Epithelial cell of proximal tubule (primary cell): Measurements from ENCODE around the gene ARRDC4. TPM values are rescaled to one million over a fixed set of nuclear protein-coding genes. Genes with fewer than 3 reads are reported as not detected.
A peak's percentile ranks its signal among the peaks of the same experiment; 100 is the strongest.

ENCODE experiments used
- DNase-seq: peaks from one replicate; pipeline ENCODE4 v3.0.0-alpha.2; 2011; ENCODE audit warnings: low read depth
- H3K4me3 ChIP-seq: 2 replicates; pipeline ENCODE4 v1.5.1; 2011; ENCODE audit warnings: low read depth, mild to moderate bottlenecking, low read length
- CTCF ChIP-seq: conservative IDR thresholded peaks from 2 replicates; pipeline ENCODE4 v1.5.1; 2012; ENCODE audit warnings: low read depth, mild to moderate bottlenecking, low read length
- total RNA-seq: library from RNA; depleted of rRNA; stranded (reverse); fragments of >200 nt; gene quantifications from 2 replicates; pipeline ENCODE4 v1.2.3, GENCODE V29; 2015

ARRDC4 gene
- total RNA-seq, 1 donor from 2014 or later = 18.3 TPM

- H3K4me3 ChIP-seq = no peak overlapping the region
- no peak for TF ChIP-seq CTCF
- DNase-seq = no peak
Measured at GRCh38 chr15:97993310-97993738, 32.8 kb downstream of the ARRDC4 start.

DNA sequence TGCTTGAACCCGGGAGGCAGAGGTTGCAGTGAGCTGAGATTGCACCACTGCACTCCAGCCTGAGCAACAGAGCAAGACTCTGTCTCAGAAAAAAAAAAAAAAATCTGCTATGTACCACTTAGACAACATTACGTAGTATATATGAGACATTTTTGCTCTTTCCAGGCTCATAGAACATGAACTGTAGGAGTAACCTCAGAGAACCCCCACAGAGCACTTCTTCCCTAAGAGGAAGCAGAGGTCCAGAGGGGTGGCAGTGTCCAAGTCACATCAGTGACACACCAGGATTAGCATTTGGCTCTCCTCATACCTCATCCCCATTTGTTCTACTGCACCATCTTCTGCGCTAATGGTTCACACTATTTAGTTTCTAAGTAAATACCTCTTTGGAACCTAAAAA is 33.7 kb downstream of the ARRDC4 start:
- no peak for TF ChIP-seq CTCF
- no peak for DNase-seq
- no peak overlapping the region for H3K4me3 ChIP-seq

DNA sequence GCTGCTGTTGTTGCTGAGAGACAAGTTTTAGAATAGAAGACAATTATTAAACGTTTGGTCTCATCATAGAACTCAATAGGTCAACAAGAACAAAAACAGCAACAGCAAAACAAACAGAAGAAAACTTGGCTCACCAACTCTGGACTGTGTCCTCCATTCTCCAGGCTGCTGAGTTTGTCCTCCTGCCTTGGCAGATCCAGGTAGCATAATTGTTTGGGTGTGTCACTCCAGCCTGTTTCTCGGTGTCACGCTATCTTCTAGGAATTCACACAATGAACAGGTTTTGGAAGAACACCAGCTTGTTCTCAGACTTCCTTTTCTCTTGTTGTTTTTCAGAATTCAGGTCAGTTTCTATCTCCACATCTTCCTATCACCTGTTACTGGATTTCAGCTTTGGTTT is 34.7 kb downstream of the ARRDC4 start:
- no peak for DNase-seq
- TF ChIP-seq CTCF = no peak
- no peak overlapping the region for H3K4me3 ChIP-seq

DNA sequence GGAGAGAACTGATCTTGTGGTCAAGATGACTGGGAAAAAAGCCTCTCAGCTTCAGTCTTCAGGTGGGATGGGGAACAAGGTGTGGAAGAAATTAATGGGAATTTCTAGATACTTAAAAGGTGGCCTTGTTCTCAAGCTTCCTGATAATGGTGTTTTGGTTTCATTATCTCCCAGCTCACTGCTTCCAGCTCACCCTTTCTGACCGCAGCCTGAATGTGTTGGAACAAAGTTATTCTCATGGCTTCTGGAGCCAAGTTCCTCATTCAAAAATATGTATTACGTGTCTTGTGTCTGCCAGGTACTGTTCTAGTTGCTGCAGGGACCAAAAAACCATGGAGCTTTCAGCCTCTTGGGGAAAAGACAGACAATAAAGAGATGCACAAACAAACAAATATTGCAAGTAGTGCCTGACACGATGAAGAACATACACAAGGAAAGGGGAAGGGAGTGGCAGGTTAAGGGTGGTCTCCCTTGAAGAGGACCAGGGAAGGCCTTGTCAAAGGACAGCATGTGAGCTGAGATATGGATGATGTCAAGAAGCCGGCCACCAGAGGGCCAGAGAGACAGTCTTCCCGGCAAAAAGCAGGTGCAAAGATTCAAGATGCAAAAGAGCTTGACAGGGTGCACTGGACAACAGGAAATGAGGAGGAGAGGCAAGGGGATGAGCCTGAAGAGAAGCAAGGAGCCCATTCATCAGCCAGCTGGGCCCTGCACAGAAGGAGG is 35.5 kb downstream of the ARRDC4 start:
- no peak for DNase-seq
- TF ChIP-seq CTCF = peak; percentile 55
- no peak overlapping the region for H3K4me3 ChIP-seq

DNA sequence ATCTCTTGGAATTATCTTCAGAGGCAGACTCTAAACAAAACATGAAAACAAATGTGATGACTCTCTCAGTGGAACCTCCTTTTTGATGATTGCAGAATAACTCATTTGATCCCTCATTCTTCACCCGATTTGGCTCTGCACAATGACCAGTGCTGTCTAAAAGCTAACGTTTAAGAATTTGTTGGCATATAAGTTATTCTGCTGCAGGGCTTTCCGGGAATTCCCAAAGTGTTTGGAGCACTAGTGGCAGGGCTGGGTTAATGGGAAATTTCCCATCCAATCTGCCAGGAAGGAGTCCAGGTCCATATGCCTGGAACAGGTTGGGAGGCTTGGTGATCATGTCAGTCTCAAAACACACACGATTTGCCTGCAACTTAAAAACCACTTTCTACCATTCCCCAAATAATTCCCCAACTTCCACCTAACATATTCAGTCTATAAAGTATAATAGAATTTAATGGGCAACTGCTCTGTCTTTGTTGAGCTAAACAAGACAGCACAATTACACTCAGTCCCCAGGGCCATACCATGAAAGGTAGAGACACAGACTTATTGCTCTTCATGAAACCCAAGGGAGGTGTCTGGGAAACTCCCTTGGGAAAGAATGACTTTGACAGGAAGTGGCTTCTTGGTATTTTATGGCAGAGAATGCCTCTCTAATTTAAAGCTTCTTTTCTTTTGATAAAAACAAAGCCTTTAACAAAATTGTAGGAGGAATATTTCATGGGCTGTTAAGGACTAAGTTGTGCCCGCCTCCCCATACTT is 38.0 kb downstream of the ARRDC4 start:
- TF ChIP-seq CTCF = no peak
- H3K4me3 ChIP-seq = no peak overlapping the region
- DNase-seq = no peak

GRCh38 chr15:98000249-98001203 is 40.0 kb downstream of the ARRDC4 start:
- no peak overlapping the region for H3K4me3 ChIP-seq
- DNase-seq = peak; percentile 93
- no peak for TF ChIP-seq CTCF
